Gastrocnemius medialis (tissue), 4 donors: Measurements from ENCODE around the gene KRT86. TPM values are rescaled to one million over a fixed set of nuclear protein-coding genes. Genes with fewer than 3 reads are reported as not detected.
"Not testable (repeated sequence)": the region's sequence is repeated elsewhere in the genome, so short reads cannot be mapped to it uniquely, and the experiment has no call there.

Experiments
- ATAC-seq, 2 donors: fragments of 150-250 bp; one replicate each; pipeline ENCODE4 v1.9.1; 2016
- DNase-seq, 2 donors: peaks; one replicate each; pipeline ENCODE4 v3.0.0-alpha.2; 2019
- H3K27ac ChIP-seq, 4 donors: fragments of 200-600 bp; sonication (generic); 1 replicate in 1 of 4; 2 replicates in 3 of 4; pipeline ENCODE4 v1.5.1; 2016 to 2018; ENCODE audit warnings: mild to moderate bottlenecking in 2 of 4, moderate library complexity in 1 of 4
- H3K27me3 ChIP-seq, 3 donors: fragments of 200-600 bp; sonication (generic) in 2 of 3; 1 replicate in 1 of 3; 2 replicates in 2 of 3; pipeline versions ENCODE4 v1.5.1 to v1.6.0; 2016 to 2019; ENCODE audit warnings: mild to moderate bottlenecking in 1 of 3, moderate library complexity in 1 of 3
- H3K36me3 ChIP-seq, 2 donors: fragments of 200-600 bp; sonication (generic) in 1 of 2; one replicate each; pipeline ENCODE4 v1.5.1; 2017 to 2018
- H3K4me1 ChIP-seq, 2 donors: fragments of 200-600 bp; sonication (generic) in 1 of 2; one replicate each; pipeline ENCODE4 v1.5.1; 2016 to 2017; ENCODE audit warnings: mild to moderate bottlenecking in 2 of 2
- H3K4me3 ChIP-seq, 4 donors: fragments of 200-600 bp; sonication (generic) in 3 of 4; 1 replicate in 1 of 4; 2 replicates in 3 of 4; pipeline ENCODE4 v1.5.1; 2016 to 2019; ENCODE audit warnings: mild to moderate bottlenecking in 2 of 4
- H3K9me3 ChIP-seq, 3 donors: fragments of 200-600 bp; sonication (generic) in 2 of 3; 1 replicate in 1 of 3; 2 replicates in 2 of 3; pipeline ENCODE4 v1.5.1; 2016 to 2019
- CTCF ChIP-seq, 5 experiments: fragments of 450-650 bp in 3 of 5; fragments of 200-600 bp in 2 of 5; sonication (generic) in 2 of 5; IDR thresholded peaks in 4 of 5; conservative IDR thresholded peaks in 1 of 5; 1 replicate in 4 of 5; 2 replicates in 1 of 5; pipeline ENCODE4 v1.5.1; 2016 to 2019; ENCODE audit warnings: antibody characterized with exemption in 5 of 5, mild to moderate bottlenecking in 3 of 5, moderate library complexity in 3 of 5
- POLR2A ChIP-seq, 2 donors: fragments of 450-650 bp; IDR thresholded peaks; one replicate each; pipeline ENCODE4 v1.6.1; 2017; ENCODE audit warnings: antibody characterized with exemption in 2 of 2, mild to moderate bottlenecking in 2 of 2, moderate library complexity in 2 of 2
- in situ Hi-C, 4 donors: fragments of 200-750 bp; cut with MboI; loops; one replicate each; pipeline versions ENCODE4 v1.15.0 to v1.8.0; 2017; ENCODE audit warnings: low sequenced_read_pairs in 4 of 4
- intact Hi-C: fragments of 100-400 bp; cut with DNase I; formaldehyde crosslinking; loops from one replicate; pipeline ENCODE4 v1.15.1; 2023; ENCODE audit warnings: low total_unique reads
- total RNA-seq, 4 donors: library from RNA; depleted of rRNA; stranded (reverse); fragments of >200 nt; gene quantifications; one replicate each; pipeline versions ENCODE4 v1.1.0 to v1.2.3, GENCODE V29; 2016

The KRT86 gene
- total RNA-seq, 4 donors from 2014 or later, result 0.24 TPM; not detected in 3

- DNase-seq, result peak; percentile 43 to 69
- in situ Hi-C loops, result no loop called here
- Histone ChIP-seq H3K27me3 (no peaks in the 10 kb centered on the region), H3K4me3 (no peak overlapping the region), H3K4me1 (peaks cover 45 to 53% of the 10 kb centered on the region in 2 donors), H3K27ac (peak overlapping the region; percentile 60 to 80 (median 76)), H3K36me3 (no peaks in the 10 kb centered on the region), H3K9me3 (no peaks in the 10 kb centered on the region)
- ATAC-seq, result peak; percentile 9 to 29
- intact Hi-C loops, result loop anchor here (1.0 to 2.0 kb wide), 2 partner anchors 14 to 32 kb away; no protein-coding TSS in a partner anchor
- TF ChIP-seq POLR2A (IDR thresholded peaks at IDR 0.05), result no peak
- TF ChIP-seq CTCF (IDR thresholded peaks at IDR 0.05 in 4 of 5, conservative IDR thresholded peaks at IDR 0.05 in 1 of 5), result no peak
These were observed 25.6 kb upstream of the KRT86 start for GRCh38 chr12:52248541-52249461.

GRCh38 chr12:52249511-52250047, 24.9 kb upstream of the KRT86 start:
- TF ChIP-seq CTCF (IDR thresholded peaks at IDR 0.05 in 4 of 5, conservative IDR thresholded peaks at IDR 0.05 in 1 of 5) (no peak), POLR2A (IDR thresholded peaks at IDR 0.05) (no peak)
- peak overlapping the region in 3 of 4 donors; percentile 73 to 80 (median 79) for H3K27ac ChIP-seq
- in situ Hi-C loops, result no loop called here
- DNase-seq (no peak), ATAC-seq (no peak)
- intact Hi-C loops, result loop anchor here (2.0 kb wide), 1 partner anchor 13 kb away; no protein-coding TSS in a partner anchor
- H3K27me3 ChIP-seq, result no peaks in the 10 kb centered on the region
- H3K9me3 ChIP-seq, result no peaks in the 10 kb centered on the region
- no peaks in the 10 kb centered on the region for H3K36me3 ChIP-seq
- peaks cover 37 to 45% of the 10 kb centered on the region in 2 donors for H3K4me1 ChIP-seq
- no peak overlapping the region for H3K4me3 ChIP-seq

- Histone ChIP-seq H3K4me1 (peaks cover 36 to 42% of the 10 kb centered on the region in 2 donors), H3K36me3 (no peaks in the 10 kb centered on the region), H3K27ac (no peak overlapping the region), H3K9me3 (no peaks in the 10 kb centered on the region), H3K27me3 (peaks cover 0 to 4% (median 0%) of the 10 kb centered on the region in 3 donors), H3K4me3 (no peak overlapping the region)
- TF ChIP-seq POLR2A (IDR thresholded peaks at IDR 0.05) (no peak), CTCF (IDR thresholded peaks at IDR 0.05 in 4 of 5, conservative IDR thresholded peaks at IDR 0.05 in 1 of 5) (no peak)
- in situ Hi-C loops, result no loop called here
- DNase-seq, result peak in 1 of 2 donors; percentile 8
- ATAC-seq, result no peak
- intact Hi-C loops, result no loop called here
These were observed 24.1 kb upstream of the KRT86 start for GRCh38 chr12:52250048-52250990.

GRCh38 chr12:52251367-52252051, 22.9 kb upstream of the KRT86 start:
- intact Hi-C loops (no loop called here), in situ Hi-C loops (no loop called here)
- peaks cover 30 to 31% of the 10 kb centered on the region in 2 donors for H3K4me1 ChIP-seq
- peaks cover 0 to 6% (median under 1%) of the 10 kb centered on the region in 3 donors for H3K27me3 ChIP-seq
- no peak for TF ChIP-seq POLR2A (IDR thresholded peaks at IDR 0.05)
- no peak for TF ChIP-seq CTCF (IDR thresholded peaks at IDR 0.05 in 4 of 5, conservative IDR thresholded peaks at IDR 0.05 in 1 of 5)
- H3K27ac ChIP-seq, result no peak overlapping the region
- DNase-seq (no peak), ATAC-seq (no peak)
- H3K4me3 ChIP-seq, result no peak overlapping the region
- no peaks in the 10 kb centered on the region for H3K36me3 ChIP-seq
- H3K9me3 ChIP-seq, result no peaks in the 10 kb centered on the region

GRCh38 chr12:52252175-52252615, 22.2 kb upstream of the KRT86 start:
- intact Hi-C loops, in situ Hi-C loops, H3K9me3 ChIP-seq, H3K36me3 ChIP-seq, H3K27ac ChIP-seq, ATAC-seq, H3K4me3 ChIP-seq: not testable (repeated sequence)
- H3K4me1 ChIP-seq, result peaks cover 23 to 26% of the 10 kb centered on the region in 2 donors
- H3K27me3 ChIP-seq, result peaks cover 5 to 13% (median 8%) of the 10 kb centered on the region in 3 donors
- DNase-seq, result peak in 1 of 2 donors; percentile 6
